NCI-H2196 (cell line): ENCODE measurements around the gene TOPBP1.
"Not testable (repeated sequence)": the region's sequence is repeated elsewhere in the genome, so short reads cannot be mapped to it uniquely, and the experiment has no call there.

Source experiments
- DNase-seq: peaks from one replicate; lab custom pipeline; 2025; ENCODE audit not compliant: unreplicated experiment; lab: John Stamatoyannopoulos, UW

Gene TOPBP1

GRCh38 chr3:133572158-133573053 is 89.3 kb downstream of the TOPBP1 start:
- DNase-seq = no peak

GRCh38 chr3:133570937-133571320 is 90.8 kb downstream of the TOPBP1 start:
- no peak for DNase-seq

- DNase-seq = no peak
Measured at GRCh38 chr3:133570139-133570936, 91.4 kb downstream of the TOPBP1 start.

GRCh38 chr3:133568294-133569014 is 93.3 kb downstream of the TOPBP1 start:
- DNase-seq = no peak

- no peak for DNase-seq
Measured at GRCh38 chr3:133563816-133564215, 97.9 kb downstream of the TOPBP1 start.

- no peak for DNase-seq
Measured at GRCh38 chr3:133563186-133563591, 98.6 kb downstream of the TOPBP1 start.

GRCh38 chr3:133562376-133562775 is 99.4 kb downstream of the TOPBP1 start:
- DNase-seq = no peak

- no peak for DNase-seq
Measured at GRCh38 chr3:133561679-133562078, 100.1 kb downstream of the TOPBP1 start.

- not testable (repeated sequence) for DNase-seq
Measured at GRCh38 chr3:133551589-133551988, 110.2 kb downstream of the TOPBP1 start.
